Stimulated activated CD4-positive, alpha-beta T cell treated with anti-CD3 and anti-CD28 coated beads, Interleukin-15, amount 100 ng/mL, for 48 hours (primary cell): Measurements from ENCODE around the gene WWC2.

ENCODE experiments used
- DNase-seq, 2 donors: peaks; one replicate each; pipeline ENCODE4 v3.0.0-alpha.2; 2020; ENCODE audit warnings: low read depth in 2 of 2

Gene WWC2

DNA sequence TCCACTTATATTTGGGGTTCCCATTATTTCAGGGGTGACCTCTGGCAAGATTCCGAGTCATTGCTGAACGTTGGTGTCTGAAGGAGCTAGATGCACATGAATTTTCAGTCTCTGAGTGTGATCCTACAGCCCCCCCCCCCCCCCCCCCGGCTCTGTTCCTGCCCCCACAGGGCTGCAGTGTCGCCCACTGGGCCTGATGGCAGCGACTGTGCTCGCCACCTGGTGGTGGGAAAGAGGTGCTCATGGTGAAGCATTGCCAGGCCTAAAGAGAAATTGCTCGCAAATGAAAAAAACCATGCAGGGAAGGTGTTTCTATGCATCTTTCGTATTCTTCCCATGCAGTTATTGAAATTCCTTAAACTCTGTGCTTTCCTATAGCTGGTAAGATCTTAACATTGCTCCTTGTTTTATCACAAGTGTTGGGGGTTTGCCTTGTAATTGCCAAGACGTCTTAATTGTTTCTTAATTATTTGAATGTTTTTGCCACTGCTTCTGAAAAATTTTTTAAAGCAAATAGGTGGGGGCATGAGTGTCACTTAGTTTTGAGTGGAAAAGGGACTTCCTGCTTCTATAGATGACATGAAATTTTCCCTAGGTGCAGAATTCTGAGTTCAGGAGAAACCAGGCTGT is 157.8 kb downstream of the WWC2 start:
- peak; percentile 7 to 14 for DNase-seq

DNA sequence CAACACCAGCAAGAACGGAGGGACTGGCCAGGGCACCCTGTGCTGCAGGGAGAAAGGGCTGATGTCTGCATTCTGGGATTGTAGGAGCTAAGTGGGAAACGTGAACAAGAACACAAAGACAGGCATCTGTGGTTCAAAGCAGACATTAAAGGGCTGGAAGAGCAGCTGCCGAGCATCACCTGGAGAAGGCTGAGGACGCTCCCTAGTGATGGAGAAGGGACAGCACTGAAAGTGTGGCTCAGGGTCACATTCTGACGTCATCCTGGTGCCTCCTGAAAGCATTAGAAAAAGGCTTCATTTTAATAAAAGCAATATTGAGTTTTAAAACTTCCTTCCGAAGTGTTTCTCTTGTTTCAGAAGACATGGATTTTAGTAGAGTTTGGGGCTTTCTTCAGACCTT is 158.8 kb downstream of the WWC2 start:
- DNase-seq: no peak

DNA sequence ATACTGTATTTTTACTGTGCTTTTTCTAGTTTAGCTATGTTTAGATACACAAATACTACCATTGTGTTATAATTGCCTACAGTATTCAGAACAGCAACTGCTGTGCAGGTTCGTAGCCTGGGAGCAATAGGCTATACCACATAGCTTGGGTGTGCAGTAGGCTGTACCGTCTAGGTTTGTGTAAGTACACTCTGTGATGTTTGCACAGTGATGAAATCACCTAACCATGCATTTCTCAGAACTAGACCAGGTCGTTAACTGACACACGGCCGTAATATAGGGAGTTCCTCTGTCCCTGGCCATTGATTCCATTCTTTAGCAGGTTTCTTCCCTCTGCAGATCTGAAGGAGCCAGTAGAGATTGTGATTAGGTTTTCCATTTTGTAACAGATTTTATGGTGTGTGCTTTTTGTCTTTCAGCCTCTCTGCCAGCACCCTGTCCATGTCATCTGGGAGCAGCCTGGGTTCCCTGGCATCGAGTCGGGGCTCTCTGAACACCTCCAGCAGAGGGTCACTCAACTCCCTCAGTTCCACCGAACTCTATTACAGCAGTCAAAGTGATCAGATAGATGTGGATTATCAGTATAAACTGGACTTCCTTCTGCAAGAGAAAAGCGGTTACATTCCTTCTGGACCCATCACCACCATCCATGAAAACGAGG is 161.6 kb downstream of the WWC2 start:
- DNase-seq: no peak

DNA sequence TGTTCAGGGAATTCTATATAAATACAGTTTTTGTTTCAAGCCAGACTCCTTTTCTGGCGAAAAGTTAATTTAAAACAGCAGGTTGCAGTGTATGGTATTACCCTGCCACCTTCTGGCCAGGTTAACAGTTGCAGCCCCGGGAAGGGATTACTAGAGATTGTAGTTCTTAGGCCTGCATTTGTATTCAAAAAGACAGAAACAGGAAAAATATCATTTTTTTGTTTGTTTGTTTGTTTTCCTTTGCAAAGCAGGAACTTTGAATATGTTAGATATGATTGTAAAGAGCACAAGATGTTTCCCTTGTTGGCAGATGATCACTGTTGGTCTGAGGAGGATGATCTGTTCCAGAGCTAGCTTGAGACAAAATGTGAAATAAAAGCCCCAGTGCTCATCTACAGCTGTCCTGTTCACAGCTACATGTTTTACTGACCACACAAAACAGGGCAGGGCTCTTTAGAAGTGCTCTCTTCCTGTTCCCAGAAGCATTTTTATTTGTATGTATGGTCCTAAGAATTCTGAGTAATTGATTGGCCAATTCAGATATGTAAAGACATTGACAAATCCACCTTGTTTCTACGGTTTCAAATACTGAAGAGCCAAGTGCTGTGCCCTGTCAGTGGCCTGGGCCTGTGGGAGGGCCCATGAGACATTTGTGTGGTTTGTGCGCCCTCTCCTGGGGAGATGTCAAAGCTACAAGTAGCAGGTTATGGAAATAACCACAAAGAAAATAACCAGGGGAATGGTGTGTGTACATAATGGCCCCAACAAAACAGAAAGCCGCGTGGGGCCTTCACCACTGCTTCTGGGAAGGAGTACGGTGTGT is 163.1 kb downstream of the WWC2 start:
- peak; percentile 61 to 77 for DNase-seq

DNA sequence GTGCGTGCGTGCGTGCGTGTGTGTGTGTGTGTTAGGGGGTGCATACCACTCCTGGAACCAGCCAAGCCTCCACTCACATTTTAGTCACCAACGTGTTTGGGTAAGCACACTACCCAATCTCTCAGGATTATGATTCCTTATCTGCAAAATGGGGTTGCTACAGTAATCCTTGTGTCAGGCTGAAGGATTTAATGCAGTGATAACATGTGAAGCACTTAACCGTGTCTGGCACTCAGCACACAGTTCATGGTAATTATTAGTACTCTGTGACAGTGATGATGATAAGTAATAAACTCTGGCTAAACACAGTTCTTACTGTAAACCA is 163.7 kb downstream of the WWC2 start:
- DNase-seq: no peak

DNA sequence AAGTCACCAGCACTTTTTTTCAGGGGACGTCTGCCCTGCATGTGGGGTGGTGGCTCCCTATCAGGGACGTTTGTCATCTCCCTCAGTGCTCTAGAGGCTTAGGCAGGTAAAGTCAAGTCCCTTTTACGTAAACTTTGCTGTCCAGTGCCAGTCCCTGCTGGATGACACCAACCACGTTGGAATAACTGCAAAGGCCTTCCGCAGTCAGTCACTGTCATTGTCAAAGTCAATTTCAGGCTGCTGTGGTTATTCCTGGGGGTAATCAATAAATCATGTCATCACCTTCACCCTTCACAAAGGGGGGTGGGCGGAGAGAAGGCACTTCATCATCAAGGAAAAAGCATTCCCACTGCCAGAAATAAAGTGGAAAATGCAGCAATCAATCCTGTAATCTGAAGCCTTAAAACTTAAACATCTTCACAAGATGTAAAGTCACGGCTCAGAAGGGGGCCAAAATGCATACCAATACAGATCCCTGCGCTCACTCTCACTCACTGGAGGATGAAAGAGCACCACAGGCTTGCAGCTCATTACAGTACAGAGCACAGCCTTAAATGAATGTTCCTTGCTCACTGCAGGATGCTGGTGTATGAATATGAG is 164.8 kb downstream of the WWC2 start:
- DNase-seq: no peak

DNA sequence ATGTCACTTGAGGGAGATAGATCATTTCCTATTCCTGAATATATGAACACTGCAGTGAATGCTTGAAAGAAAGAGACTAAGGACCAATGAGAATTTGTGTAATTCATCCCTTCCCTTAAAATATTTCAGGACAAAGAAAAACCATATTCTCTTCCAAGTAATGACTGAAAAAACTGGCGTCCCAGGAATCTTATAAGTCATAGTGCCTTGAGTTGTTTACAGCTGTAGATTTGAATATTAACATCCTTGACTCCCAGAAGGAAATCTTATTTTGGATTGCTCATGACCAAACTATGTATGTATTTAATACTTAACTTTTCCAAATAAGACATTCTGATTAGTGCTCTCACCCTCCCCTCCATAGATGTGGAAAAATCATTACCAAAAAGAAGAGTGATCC is 165.6 kb downstream of the WWC2 start:
- DNase-seq: no peak

DNA sequence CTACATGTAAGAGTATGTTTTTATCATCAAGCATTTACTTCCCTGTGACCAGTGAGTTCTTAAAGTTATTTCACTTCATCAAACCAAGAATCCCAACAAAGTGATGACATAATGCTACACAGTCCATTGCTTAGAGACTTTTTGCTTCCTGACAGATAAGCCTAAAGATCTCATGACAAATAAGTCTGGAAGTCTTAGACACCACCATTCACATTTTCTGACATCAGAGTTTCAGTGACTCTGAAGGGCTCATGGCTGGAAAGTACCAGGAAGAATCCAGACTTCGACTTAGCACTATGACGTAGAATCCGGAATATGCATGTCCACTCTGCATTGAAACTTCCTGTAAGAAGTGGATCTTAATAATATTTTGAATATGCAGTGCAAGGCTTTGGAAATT is 167.3 kb downstream of the WWC2 start:
- DNase-seq: no peak

DNA sequence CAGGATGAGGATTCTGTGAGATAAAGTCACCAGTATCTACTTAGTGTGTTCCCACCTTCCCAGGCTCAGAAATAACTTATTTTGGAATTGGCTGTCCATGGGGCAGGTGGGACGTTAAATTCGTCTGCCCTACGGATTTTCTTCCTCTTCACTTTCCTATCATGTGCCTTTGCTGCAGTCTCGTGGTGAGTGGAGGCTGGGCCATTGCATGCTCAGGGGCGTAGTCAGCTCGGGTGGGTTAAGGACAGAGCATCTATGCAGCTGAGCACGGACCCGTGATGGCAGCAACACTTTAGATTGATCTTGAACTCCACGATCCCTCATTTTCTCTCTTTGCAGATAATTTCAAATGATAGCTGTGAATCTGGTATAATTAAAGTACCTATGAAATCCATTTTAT is 169.5 kb downstream of the WWC2 start:
- DNase-seq: no peak

DNA sequence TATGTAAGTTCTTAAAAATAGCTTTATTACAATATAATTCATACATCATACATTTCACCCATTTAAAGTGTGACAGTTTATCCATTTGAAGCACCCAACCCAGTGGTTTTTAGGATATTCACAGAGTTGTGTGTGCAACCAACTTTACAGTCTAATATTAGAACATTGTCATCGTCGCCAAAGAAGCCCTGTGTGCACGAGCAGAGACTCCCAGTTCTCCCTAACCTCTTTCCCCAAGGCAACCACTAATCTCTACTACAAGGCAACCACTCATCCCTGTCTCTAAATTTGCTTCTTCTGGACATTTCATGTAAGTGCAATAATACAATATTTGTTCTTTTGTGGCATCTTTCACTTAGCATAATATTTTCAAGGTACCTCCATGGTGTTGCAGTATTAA is 173.3 kb downstream of the WWC2 start:
- no peak for DNase-seq

DNA sequence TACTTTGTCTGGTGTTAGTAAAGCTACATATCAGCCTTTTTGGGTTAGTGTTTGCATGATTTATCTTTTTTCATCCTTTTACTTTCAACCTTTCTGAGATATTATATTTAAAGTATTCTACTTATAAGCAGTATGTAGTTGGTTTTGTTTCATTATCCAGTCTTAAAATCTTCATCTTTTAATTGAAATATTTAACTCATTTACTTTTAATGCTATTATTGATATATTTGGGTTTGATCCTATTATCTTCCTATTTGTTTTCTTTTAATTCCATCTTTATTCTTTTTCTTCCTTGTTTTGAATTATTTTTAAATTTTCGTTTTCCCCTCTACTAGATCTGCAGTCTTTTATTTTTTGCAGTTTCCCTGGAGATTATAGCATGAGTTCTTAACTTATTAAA is 177.0 kb downstream of the WWC2 start:
- DNase-seq: no peak

DNA sequence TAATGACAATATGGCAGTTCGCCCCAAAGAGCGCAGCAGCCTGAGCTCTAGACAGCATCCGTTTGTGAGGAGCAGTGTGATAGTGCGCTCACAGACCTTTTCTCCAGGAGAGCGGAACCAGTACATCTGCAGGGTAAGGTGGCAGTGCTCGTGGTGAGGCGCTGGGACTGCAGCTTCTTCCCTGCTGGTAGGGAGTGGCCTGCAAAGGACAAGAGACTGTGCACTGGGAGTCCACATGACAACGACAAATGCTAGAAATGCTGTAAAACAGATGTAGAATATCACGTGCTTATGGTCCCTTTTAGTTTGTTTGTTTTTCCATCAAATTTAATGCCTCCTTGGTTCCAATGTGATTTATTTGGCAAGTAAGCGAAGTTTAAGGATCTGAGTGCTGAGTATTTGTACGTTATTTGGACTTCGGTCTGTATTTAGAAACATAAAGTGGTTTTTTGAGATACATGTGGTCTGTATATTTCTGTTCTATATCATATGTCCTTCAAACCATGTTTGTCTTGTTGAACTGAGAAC is 185.3 kb downstream of the WWC2 start:
- DNase-seq: no peak

DNA sequence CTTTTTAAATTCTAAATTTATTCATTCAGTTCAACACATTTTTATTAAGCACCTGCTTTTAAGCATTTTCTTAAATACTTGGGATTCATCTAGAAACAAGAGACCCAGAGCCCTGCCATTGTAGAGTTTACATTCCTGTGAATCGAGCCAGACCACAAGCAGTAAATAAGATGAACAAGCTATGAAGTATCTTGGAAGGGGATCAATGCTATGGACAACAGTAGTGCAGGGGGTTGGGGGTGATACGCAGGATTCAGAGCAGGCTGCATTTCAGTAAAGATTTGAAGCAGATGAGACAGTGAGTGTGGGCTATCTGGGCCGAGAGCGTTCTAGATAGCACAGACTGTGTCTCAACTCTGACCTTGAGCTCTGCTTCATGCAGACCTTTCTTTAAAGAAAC is 185.9 kb downstream of the WWC2 start:
- no peak for DNase-seq

DNA sequence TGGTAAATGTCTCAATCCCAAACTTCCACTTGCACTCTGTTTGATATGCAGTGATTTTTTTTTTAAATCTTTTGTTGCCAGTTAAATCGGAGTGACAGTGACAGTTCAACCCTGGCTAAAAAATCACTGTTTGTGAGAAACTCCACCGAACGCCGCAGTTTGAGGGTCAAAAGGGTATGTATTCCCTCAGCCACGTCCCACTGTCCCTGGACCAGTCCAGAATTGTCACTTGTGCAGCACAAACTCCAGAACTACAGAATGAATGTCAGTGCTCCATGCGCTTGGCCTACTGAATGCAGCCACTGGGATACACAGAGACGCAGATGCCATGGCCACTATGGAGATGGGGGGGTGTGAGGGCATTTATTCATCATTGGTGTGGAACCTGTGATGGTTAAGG is 186.8 kb downstream of the WWC2 start:
- no peak for DNase-seq

DNA sequence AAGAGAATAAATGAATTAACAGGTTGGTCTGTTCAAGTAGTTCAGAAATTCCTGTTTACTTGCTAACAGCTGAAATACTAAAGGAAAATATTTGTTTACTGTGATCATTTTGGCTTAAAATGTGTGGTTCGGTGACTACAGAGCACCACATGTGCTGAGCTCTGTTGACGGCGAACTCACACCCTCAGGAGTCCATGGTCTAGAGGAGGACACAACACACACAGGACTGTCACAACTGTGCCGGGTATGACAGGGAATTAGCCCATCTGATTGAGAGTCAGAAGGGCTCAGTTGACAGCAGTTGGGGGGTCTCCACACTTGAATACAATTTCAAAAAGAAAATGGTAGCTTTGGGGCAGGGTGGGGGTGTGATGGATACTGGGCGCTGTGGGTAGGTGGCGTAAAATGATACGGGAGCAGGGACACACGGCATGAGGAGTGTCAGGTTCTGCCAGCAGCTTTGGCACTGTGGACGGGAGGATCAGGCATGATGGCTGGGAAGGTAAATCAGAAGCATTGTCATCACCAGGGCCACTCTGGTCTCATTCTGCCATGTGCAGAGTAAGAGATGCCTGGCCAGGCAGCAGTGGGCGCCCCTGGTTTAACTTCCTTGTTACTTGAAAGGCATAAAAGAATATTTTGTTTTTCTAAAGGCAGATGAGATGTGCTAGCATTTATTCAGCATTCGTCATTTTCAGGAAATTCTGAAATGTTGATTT is 187.7 kb downstream of the WWC2 start:
- no peak for DNase-seq

DNA sequence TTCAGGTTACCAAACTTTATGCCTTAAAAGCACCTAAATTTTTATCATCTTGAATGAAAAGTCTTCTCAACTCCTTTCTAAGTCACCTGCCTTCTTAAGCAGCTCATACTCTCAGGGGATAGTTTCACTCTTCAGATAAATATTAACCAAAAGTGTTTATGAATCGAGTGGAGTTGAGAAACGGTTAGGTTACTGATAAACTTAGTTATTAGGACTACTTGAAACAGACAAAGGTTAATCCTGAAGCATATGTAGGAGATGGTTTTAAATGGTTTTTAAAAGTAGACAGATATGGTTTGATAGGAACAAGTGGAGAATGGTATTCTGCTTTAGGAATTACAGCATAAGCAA is 188.2 kb downstream of the WWC2 start:
- no peak for DNase-seq

DNA sequence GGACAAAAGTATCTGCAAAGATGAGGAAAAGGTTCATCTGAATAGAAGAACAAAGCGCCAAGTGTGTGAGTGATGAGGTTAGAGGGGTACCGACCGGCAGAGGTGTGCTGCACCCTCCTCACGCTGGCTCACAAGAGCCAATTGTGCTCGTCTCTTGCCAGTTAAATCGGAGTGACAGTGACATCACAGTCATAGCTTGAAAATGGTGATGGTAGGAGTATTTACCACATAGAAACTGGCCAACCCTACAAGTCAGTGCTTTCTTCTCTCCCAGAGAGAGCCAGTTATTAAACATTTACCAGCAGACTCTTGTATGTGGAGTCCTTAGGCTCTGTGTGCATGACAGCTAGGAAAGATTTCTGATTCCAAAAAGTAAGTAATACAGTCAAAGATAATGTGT is 188.6 kb downstream of the WWC2 start:
- no peak for DNase-seq

DNA sequence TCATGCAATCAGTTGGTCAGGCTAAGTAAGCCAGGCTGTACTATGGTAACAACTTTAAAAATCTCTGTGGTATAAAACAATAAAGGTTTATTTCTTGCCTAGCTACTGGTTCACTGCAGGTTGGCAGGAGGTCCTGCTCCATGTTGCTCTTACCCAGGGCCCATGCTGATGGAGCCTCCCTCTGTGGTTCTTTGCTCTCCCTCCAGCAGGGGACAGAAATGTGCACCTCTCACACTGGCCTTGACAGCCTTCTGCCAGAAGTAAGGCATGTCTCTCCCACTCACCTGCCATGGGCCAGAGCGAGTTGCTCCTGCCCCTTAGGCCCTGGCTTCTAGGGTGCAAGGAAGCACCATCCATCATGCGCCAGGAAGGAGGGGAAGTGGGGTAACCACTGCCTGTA is 189.9 kb downstream of the WWC2 start:
- DNase-seq: no peak

DNA sequence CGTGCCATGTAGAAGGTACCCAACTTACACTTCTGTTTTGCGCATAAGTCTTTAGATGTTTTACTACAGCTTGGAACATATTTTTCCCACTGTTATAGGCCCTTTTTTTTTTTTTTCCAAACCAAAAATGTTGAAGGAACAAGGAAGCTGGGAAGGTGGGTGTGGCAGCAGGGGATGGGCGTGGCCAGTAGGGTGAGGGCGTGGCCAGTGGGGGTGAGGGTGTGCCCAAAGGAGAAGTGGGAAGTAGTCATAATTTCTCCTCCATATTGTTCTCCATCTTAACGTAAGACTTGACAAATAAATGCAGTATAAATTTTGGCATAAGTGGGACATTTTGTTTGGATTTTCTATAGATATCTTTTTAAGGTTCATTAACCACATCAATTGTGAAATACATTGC is 190.6 kb downstream of the WWC2 start:
- DNase-seq: no peak

DNA sequence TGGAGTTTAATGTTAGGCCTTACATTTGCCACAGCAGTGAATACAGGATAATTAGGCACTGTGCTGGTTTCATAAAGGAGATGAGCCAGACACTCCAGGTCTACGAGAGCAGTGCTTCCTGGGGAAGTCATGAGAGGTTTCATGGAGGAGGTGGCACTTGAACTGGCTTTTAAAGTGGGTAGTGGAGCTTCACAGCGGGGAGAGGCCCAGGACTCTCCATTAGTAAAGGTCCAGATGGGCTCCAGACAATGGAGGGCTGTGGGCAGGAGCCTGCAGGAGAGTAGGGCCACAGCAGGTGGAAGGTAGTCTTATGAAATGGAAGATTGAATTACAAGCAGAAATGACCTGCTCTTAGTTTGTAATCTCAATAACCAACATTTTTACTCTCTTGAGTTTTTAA is 192.0 kb downstream of the WWC2 start:
- DNase-seq: no peak

DNA sequence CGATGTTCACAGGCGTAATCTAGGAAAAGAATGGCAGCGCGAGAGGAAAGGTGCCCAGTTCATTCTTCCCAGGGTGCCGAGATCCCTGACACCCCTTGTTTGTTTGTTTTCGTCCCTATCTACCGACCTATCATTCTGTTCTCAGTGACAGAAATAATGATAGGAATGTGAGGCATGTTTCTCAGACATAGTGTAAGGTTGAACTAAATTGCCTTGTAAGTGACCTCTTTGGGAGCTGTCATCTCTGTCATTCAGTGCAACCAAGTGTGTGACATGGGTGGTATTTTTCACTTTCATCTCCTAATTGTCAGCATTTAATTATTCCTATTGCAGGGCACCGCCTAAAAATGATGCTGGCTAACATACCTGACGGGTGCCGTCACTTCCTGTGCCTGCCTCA is 196.7 kb downstream of the WWC2 start:
- DNase-seq: no peak

DNA sequence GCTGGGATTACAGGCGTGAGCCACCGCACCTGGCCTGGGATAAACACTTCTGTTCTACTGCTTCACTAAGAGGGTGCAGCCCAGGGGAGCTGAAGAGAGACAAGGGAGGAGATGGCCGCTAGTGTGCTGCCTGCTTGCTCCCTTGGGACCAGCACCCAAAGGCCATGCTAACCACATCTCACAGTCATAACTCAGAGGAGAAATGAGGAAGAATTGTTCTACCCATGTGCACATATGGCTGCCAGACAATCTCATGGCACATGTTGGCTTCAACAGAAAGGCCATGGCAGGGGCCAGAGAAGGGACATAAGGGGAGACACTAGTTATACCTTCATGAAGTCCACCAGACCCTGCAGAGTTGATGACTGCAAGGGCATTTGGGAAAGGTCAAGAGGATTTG is 198.6 kb downstream of the WWC2 start:
- no peak for DNase-seq
